HEK293 (cell line): ENCODE results near the gene WDR35.

Experiments
- CTCF ChIA-PET: fragments of 350-600 bp; formaldehyde crosslinking; extraction: SDS; loops from one replicate; lab custom pipeline; 2021; ENCODE audit warnings: antibody characterized with exemption; lab: Yijun Ruan, JAX
- POLR2A ChIA-PET: fragments of 300-600 bp; formaldehyde crosslinking; extraction: SDS; loops from one replicate; lab custom pipeline; 2020; ENCODE audit warnings: antibody characterized with exemption, inconsistent platforms; lab: Yijun Ruan, JAX
- H3K27ac ChIP-seq: fragments of 200-500 bp; sonication (Bioruptor generic); 2 replicates; pipeline ENCODE4 v1.5.1; 2014; ENCODE audit warnings: low read depth, low read length, control low read depth, inconsistent platforms; ENCODE audit errors: extremely low read depth
- H3K36me3 ChIP-seq, 2 experiments: fragments of 200-500 bp in 1 of 2; sonication (Bioruptor generic) in 1 of 2; 1 replicate in 1 of 2; 2 replicates in 1 of 2; pipeline ENCODE4 v1.5.1; 2014 to 2017; ENCODE audit warnings: inconsistent platforms in 2 of 2, low read length in 2 of 2; ENCODE audit not compliant: control insufficient read depth in 2 of 2, insufficient read depth in 1 of 2
- H3K4me1 ChIP-seq: fragments of 200-500 bp; sonication (Bioruptor generic); 2 replicates; pipeline ENCODE4 v1.5.1; 2014; ENCODE audit warnings: mild to moderate bottlenecking, low read length, inconsistent platforms; ENCODE audit not compliant: control insufficient read depth, insufficient read depth
- H3K4me3 ChIP-seq: 2 replicates; pipeline ENCODE4 v1.5.1; 2011; ENCODE audit warnings: low read depth, mild to moderate bottlenecking, control low read depth, low read length, moderate library complexity
- H3K9me3 ChIP-seq: fragments of 200-500 bp; sonication (Bioruptor generic); 2 replicates; pipeline ENCODE4 v1.5.1; 2014; ENCODE audit warnings: low read depth, low read length, inconsistent platforms; ENCODE audit not compliant: control insufficient read depth, insufficient read depth
- EGR2 ChIP-seq: fragments of 450-650 bp; formaldehyde crosslinking; IDR thresholded peaks from 2 replicates; pipeline ENCODE4 v1.5.1; 2016; ENCODE audit warnings: low read depth, missing biosample characterization, missing genetic modification characterization
- ELK4 ChIP-seq: IDR thresholded peaks from 2 replicates; pipeline ENCODE4 v1.6.1; 2011; ENCODE audit warnings: mild to moderate bottlenecking, low read depth, low read length, borderline replicate concordance
- GLIS2 ChIP-seq: fragments of 450-650 bp; formaldehyde crosslinking; IDR thresholded peaks from 2 replicates; pipeline ENCODE4 v1.5.1; 2016; ENCODE audit warnings: missing biosample characterization, missing genetic modification characterization
- KLF8 ChIP-seq: fragments of 450-650 bp; formaldehyde crosslinking; IDR thresholded peaks from 2 replicates; pipeline ENCODE4 v1.5.1; 2016; ENCODE audit warnings: missing biosample characterization, missing genetic modification characterization
- PATZ1 ChIP-seq: fragments of 450-650 bp; formaldehyde crosslinking; IDR thresholded peaks from 2 replicates; pipeline ENCODE4 v1.5.1; 2016; ENCODE audit warnings: missing biosample characterization, missing genetic modification characterization
- PRDM1 ChIP-seq: fragments of 450-650 bp; formaldehyde crosslinking; IDR thresholded peaks from 2 replicates; pipeline ENCODE4; 2016; ENCODE audit warnings: missing biosample characterization, missing genetic modification characterization
- REST ChIP-seq: fragments of 450-650 bp; formaldehyde crosslinking; IDR thresholded peaks from 2 replicates; pipeline ENCODE4 v1.5.1; 2016; ENCODE audit warnings: missing biosample characterization, missing genetic modification characterization
- SCRT1 ChIP-seq: fragments of 450-650 bp; formaldehyde crosslinking; IDR thresholded peaks from 2 replicates; pipeline ENCODE4 v1.5.1; 2016; ENCODE audit warnings: missing biosample characterization, missing genetic modification characterization, borderline replicate concordance
- SCRT2 ChIP-seq: fragments of 450-650 bp; formaldehyde crosslinking; IDR thresholded peaks from 2 replicates; pipeline ENCODE4 v1.5.1; 2016; ENCODE audit warnings: missing biosample characterization, missing genetic modification characterization
- SETDB1 ChIP-seq: IDR thresholded peaks from one replicate; pipeline ENCODE4 v1.6.1; 2017; ENCODE audit warnings: mild to moderate bottlenecking, low read length, moderate library complexity, mixed read lengths; ENCODE audit not compliant: insufficient read length
- ZBTB17 ChIP-seq: fragments of 450-650 bp; formaldehyde crosslinking; IDR thresholded peaks from 2 replicates; pipeline ENCODE4 v1.5.1; 2016; ENCODE audit warnings: missing biosample characterization, missing genetic modification characterization
- ZBTB21 ChIP-seq: fragments of 450-650 bp; formaldehyde crosslinking; IDR thresholded peaks from 2 replicates; pipeline ENCODE4 v1.5.1; 2017; ENCODE audit warnings: missing biosample characterization, missing genetic modification characterization
- ZNF155 ChIP-seq: fragments of 450-650 bp; formaldehyde crosslinking; IDR thresholded peaks from 2 replicates; pipeline ENCODE4 v1.5.1; 2016; ENCODE audit warnings: missing biosample characterization, missing genetic modification characterization
- ZNF18 ChIP-seq: fragments of 450-650 bp; formaldehyde crosslinking; IDR thresholded peaks from 2 replicates; pipeline ENCODE4 v1.5.1; 2016; ENCODE audit warnings: missing biosample characterization, missing genetic modification characterization
- ZNF2 ChIP-seq: fragments of 450-650 bp; formaldehyde crosslinking; IDR thresholded peaks from 2 replicates; pipeline ENCODE4 v1.5.1; 2016; ENCODE audit warnings: missing biosample characterization, missing genetic modification characterization
- ZNF24 ChIP-seq: fragments of 450-650 bp; formaldehyde crosslinking; IDR thresholded peaks from 2 replicates; pipeline ENCODE4 v1.5.1; 2016; ENCODE audit warnings: missing biosample characterization, missing genetic modification characterization
- ZNF302 ChIP-seq: fragments of 450-650 bp; formaldehyde crosslinking; IDR thresholded peaks from 2 replicates; pipeline ENCODE4 v1.5.1; 2016; ENCODE audit warnings: missing biosample characterization, missing genetic modification characterization, low read depth
- ZNF558 ChIP-seq: fragments of 450-650 bp; formaldehyde crosslinking; IDR thresholded peaks from 2 replicates; pipeline ENCODE4 v1.5.1; 2016; ENCODE audit warnings: missing biosample characterization, missing genetic modification characterization
- ZNF560 ChIP-seq: fragments of 450-650 bp; formaldehyde crosslinking; IDR thresholded peaks from 2 replicates; pipeline ENCODE4 v1.5.1; 2017; ENCODE audit warnings: missing biosample characterization, missing genetic modification characterization, borderline replicate concordance
- ZNF621 ChIP-seq: fragments of 450-650 bp; formaldehyde crosslinking; IDR thresholded peaks from 2 replicates; pipeline ENCODE4 v1.5.1; 2017; ENCODE audit warnings: missing biosample characterization, missing genetic modification characterization
- ZNF623 ChIP-seq: fragments of 450-650 bp; formaldehyde crosslinking; IDR thresholded peaks from 2 replicates; pipeline ENCODE4 v1.5.1; 2016; ENCODE audit warnings: missing biosample characterization, missing genetic modification characterization
- ZNF747 ChIP-seq: fragments of 450-650 bp; formaldehyde crosslinking; IDR thresholded peaks from 2 replicates; pipeline ENCODE4 v1.5.1; 2016; ENCODE audit warnings: missing biosample characterization, missing genetic modification characterization
- ZNF843 ChIP-seq: fragments of 450-650 bp; formaldehyde crosslinking; IDR thresholded peaks from 2 replicates; pipeline ENCODE4 v1.5.1; 2016; ENCODE audit warnings: missing biosample characterization, missing genetic modification characterization
- ZSCAN4 ChIP-seq: fragments of 450-650 bp; formaldehyde crosslinking; IDR thresholded peaks from 2 replicates; pipeline ENCODE4 v1.5.1; 2017; ENCODE audit warnings: missing biosample characterization, missing genetic modification characterization

WDR35 gene

GRCh38 chr2:20027705-20028434 is 38.0 kb upstream of the WDR35 start:
- TF ChIP-seq ZNF18 (no peak), SETDB1 (peak; percentile 36), ELK4 (no peak), EGR2 (tag by site-specific recombination) (no peak), ZNF155 (tag by site-specific recombination) (no peak), PATZ1 (no peak), ZNF843 (tag by site-specific recombination) (no peak), ZNF2 (tag by site-specific recombination) (no peak), ZBTB21 (tag by site-specific recombination) (no peak)
- TF ChIP-seq, all 188 proteins: peak for 1
- Histone ChIP-seq H3K4me3 (no peak overlapping the region), H3K4me1 (0 out of 2 replicates have a peak, but pooled peaks cover 2% of the 10 kb centered on the region), H3K27ac (no peak overlapping the region; the same call in 1 of the 2 replicates), H3K36me3 (peaks cover 24 to 34% of the 10 kb centered on the region in 2 experiments), H3K9me3 (no peaks in the 10 kb centered on the region)
- POLR2A ChIA-PET: no interaction called here
- CTCF ChIA-PET: interaction anchor here (0.6 to 2.6 kb wide), 4 partner anchors 10 to 118 kb away, joined by 3 to 15 read pairs (median 4); no protein-coding TSS in a partner anchor

- POLR2A ChIA-PET: no interaction called here
- Histone ChIP-seq H3K4me3 (no peak overlapping the region), H3K36me3 (peaks cover 22 to 28% of the 10 kb centered on the region in 2 experiments), H3K27ac (no peak overlapping the region; the same call in 1 of the 2 replicates), H3K9me3 (no peaks in the 10 kb centered on the region), H3K4me1 (0 out of 2 replicates have a peak, but pooled peaks cover 2% of the 10 kb centered on the region)
- CTCF ChIA-PET: interaction anchor here (0.6 to 2.6 kb wide), 3 partner anchors 12 to 117 kb away, joined by 3 to 15 read pairs (median 3); no protein-coding TSS in a partner anchor
- no peak for TF ChIP-seq GLIS2 (tag by site-specific recombination)
- no peak for TF ChIP-seq PRDM1 (tag by site-specific recombination)
- no peak for TF ChIP-seq ZSCAN4 (tag by site-specific recombination)
- TF ChIP-seq ZNF747 (tag by site-specific recombination): no peak
- no peak for TF ChIP-seq SCRT1 (tag by site-specific recombination)
- no peak for TF ChIP-seq ZNF560
- TF ChIP-seq ZNF621 (tag by site-specific recombination): no peak
- TF ChIP-seq KLF8 (tag by site-specific recombination): no peak
- no peak for TF ChIP-seq ZNF558 (tag by site-specific recombination)
- no peak for TF ChIP-seq ZNF24 (tag by site-specific recombination)
- TF ChIP-seq SCRT2 (tag by site-specific recombination): no peak
- TF ChIP-seq ZNF623 (tag by site-specific recombination): no peak
- no peak for TF ChIP-seq ZBTB17 (tag by site-specific recombination)
- TF ChIP-seq REST (tag by site-specific recombination): no peak
- no peak for TF ChIP-seq ZNF2 (tag by site-specific recombination)
- no peak for TF ChIP-seq ZNF302 (tag by site-specific recombination)
These were observed 37.4 kb upstream of the WDR35 start for GRCh38 chr2:20027260-20027677.
